NCI-H69 (cell line): ENCODE results near the gene PARVB.
A peak's percentile ranks its signal among the peaks of the same experiment; 100 is the strongest.
"Not testable (repeated sequence)": the region's sequence is repeated elsewhere in the genome, so short reads cannot be mapped to it uniquely, and the experiment has no call there.

Experiments
- DNase-seq: peaks from one replicate; lab custom pipeline; 2025; lab: John Stamatoyannopoulos, UW

Gene PARVB

DNA sequence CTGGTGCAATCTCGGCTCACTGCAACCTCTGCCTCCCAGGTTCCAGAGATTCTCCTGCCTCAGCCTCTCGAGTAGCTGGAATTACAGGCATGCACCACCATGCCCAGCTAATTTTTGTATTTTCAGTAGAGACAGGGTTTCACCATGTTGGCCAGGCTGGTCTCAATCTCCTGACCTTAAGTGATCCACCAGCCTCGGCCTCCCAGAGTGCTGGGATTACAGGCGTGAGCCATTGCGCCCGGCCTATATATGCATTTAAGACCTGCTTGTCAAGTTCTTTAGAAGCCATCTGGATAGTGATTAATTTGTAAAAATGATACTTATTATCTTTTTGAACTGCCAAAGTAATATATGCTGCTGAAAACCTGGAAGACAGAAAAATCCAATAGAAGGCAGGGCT lies 86.6 kb downstream of the PARVB start:
- DNase-seq = not testable (repeated sequence)

DNA sequence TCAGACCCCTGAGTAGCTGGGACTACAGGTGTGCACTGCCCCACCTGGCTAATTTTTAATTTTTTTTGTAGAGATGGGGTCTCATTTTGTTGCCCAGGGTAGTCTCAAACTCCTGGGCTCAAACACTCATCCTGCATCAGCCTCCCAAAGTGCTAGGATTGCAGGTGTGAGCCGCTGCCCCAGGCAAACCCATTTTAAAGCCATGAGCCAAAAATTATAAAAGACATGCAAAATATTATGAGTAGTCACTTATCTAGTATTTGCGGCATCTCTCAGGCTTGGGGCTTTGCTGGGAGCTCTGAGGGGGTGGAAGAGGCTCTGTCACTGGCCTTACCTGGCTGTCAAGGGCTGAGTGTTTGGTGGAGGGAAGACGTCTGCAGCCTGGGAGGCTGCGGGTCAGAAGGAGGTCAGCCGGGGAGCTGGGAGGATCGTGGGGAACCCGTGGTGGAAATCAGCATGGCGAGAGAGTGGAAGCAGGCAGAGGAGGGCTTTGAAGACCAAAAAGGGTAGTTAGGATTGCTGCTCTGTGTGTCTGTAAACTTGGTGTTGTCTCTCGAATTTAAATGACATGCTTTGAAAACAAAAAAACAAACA lies 87.6 kb downstream of the PARVB start:
- DNase-seq = no peak

DNA sequence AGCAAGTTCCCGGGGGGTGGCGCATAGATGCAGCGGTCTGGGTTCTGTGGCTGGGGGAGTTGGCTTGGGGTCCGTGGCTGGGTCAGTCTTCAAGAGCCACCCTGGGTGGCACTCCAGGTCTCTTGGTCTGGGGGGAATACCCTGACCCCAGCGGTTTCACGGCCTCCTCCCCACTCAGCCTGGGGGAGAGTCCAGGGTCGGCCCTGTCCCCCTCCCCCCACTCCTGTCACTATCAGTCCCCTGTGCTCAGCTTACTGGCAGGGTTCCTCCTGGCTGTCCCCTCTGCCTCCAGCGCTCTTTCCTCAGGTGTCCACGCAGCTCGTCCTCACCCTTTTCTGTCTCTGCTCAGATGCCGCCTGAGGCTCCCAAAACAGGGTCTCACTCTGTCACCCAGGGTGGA lies 88.1 kb downstream of the PARVB start:
- no peak for DNase-seq

DNA sequence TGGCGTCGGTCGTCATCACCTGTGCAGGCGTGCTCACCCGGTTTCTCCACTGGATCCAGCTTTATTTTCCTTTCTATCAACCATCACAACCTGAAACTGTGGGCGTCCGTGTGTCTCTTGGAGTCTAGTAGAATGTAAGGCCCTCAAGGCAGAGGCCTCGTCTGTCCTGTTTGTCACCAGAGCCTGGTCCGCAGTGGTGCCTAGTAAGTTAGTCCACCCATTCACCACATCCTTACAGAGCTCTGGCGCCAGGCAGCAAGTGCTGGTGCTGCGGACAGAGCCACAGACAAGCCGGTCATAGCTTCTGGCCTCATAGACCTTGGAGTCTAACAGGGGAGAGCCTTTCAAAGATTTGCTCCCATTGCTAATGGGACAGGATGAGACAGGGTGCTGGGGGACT lies 92.2 kb downstream of the PARVB start:
- no peak for DNase-seq

DNA sequence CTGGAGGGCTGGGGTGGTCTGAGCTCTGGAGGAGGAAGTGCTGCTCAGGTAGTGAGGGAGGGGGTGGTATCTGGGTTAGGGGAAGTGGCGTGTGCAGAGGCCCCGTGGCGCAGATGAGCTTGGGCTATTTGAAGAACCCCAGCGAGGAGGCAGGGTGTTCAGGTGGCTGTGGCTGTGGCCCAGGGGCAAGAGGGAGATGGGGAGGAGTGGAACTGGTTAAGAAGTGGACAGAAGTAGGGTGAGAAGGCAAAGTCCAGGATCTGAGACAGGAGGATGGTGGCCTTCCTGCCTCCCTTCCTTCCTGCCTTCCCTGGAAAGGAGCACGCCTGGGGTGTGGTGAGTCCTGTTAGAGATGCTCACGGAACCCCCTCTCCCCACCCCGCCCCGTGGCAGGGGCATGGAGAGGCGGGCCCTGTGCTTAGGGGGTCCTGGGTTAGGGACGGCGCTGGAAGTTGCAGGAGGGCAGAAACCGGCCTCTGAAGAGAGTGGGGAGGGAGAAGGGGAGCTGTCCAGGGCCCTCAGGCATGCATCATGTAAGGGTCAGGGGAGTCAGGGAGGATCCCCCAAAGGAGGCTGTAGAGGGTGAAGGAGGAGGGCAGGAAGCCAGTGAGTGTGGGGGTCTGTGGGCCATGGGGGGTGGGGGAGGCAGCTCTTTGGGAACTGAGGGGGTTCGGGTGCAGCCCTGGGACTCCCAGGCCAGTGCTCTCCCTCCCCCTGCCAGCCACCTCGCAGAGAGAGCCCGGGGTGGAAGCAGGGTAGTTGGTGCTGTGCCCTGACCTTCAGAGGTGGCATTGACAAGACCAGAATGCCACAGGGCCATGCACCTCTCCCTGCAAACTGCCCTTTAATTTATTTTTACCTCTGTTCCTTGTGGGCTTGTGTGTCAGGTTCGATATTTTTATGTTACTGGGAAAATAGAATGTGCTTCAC lies 92.9 kb downstream of the PARVB start:
- DNase-seq = no peak

DNA sequence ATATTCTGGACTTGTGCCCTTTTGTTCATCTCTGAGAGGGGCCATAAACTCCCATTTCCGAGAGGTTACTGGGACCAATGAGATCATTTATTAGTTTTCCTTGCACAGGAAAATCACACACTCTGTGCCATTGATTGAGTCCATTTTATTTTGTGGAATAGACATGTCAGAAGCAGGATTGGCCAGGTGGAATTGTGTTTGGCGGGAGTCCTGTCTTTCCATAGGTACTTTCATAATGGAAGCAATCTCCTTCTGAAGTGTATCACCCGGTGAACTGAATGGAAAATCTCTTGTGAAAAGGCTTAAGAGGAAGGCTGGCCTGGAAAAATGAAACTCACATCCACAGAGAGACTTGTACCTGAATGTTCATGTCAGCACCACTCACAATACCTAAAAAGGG lies 93.6 kb downstream of the PARVB start:
- DNase-seq = no peak

DNA sequence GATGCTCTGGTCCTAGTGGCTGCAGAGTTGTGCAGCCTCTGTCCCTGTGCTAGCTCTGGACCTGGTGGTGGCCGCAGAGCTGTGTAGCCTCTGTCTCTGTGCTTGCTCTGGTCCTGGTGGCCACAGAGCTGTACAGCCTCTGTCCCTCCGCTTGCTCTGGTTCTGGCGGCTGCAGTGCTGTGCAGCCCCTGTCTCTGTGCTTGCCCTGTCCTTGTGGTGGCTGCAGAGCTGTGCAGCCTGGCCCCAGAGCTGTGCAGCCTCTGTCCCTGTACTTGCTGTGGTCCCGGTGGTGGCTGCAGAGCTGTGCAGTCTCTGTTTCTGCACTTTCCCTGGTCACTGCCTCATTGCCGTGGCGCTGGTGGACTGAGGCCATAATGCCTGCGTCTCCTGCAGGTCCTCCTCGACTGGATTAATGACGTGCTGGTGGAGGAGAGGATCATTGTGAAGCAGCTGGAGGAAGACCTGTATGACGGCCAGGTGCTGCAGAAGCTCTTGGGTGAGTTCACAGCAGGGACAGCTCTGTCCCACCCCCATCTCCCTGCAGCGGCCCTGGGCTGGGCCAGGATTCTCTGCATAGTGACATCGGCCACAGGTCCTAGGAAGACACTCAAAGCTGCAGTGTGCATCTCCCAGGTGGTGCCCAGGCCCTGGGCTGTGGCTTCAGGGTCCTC lies 94.7 kb downstream of the PARVB start:
- DNase-seq = no peak

DNA sequence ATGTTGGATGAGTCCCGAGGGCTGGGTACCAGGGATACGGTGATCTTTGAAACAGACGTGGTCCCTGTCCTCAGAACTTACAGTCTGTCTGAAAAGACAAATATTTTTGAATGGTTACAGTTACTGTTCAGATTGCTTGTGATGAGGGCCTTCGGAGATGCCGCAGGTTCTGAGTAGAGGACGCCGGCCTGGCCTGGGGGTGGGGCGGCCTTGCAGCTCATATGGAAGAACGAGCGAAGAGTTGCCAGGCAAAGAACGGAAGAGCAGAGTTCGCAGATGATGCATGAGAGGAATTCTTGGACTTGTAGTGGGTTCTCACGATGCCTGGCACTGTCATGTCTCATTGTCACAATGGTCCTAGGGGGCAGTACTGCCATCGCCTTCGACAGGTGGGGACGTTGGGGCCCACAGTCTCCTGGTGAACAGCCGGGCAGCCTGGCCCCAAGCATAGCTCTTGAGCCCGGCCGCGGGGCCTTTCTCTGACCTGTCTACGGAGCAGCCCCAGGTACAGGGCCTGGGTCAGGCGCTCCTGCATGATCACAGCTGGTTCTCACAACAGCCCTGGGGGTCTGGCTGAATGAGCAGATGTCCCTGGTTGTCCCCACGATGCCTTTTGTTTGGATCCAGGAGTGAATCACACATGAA lies 95.7 kb downstream of the PARVB start:
- DNase-seq = no peak

DNA sequence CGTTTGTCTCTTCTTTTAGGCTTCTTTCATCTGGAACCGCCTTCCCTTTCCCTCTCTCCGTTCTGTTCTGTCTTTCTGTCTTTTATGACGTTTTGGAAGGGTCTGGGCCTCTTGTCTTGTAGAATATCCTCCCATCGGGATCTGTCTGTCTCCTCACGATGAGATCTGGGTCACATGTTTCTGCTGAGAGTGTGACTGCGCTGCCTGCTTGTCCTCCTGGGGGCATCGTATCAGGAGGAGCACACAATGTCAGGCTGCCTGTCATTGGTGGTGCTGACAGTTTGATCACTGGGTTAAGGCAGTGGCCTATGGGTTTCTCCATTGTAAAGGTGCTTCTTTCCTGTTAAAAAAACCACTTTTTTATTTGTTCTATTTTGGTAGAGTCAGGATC lies 96.2 kb downstream of the PARVB start:
- DNase-seq = no peak

DNA sequence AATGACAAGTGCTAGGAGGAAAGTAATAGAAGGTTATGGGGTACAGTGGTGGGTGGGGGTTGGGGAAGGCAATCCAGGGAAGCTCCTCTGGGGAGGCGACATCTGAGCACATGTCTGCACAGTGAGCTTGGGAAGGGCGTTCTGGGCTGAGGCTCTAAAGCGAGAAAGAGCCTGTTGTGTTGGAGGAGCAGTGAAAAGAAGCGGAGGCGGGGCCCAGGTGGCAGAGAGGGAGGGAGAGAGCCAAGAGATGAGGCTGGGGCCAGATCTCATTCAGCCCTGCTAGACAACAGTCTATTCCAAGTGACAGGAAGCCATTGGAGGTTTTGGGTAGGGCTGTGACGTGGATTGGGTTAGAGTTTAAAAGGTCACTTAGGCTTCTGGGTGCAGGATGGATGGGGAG lies 101.3 kb downstream of the PARVB start:
- no peak for DNase-seq

DNA sequence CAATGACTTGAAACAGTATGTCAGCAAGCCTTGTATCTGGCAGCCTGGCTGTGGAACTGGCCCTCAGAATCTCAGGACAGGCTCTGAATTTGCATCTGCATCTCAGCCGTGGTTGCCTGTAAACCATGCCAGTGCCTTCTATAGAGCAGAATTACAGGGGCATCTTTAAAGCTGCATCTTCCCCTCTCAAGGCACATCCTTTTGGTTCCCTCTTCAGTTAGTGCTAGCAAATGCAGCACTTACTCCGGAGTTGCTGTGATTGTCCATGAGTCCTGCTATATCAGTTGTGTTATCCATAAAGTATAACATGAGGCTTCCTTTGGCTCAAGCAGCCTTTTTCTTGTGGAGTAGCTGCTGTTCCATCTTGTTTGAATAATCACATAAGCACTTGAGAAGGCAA lies 102.7 kb downstream of the PARVB start:
- no peak for DNase-seq

DNA sequence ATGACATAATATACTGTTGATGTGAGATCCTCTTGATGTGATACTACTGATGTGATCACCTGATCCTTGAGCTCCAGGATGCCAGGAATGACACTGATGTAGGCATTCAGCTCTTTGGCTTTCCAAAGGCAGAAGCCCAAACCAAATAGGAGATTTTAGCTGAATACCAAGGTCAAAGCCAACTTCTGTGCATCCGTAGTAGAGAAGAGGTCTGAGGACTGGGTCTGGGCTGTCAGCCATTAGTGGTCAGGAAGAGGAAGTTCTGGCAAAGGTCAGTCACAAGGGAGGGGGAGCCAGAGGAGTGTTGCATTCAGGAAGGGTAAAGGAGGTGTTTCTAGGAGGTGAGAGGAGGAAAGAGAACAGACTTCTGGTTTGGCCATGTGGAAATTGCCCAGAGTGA lies 103.3 kb downstream of the PARVB start:
- DNase-seq = no peak

DNA sequence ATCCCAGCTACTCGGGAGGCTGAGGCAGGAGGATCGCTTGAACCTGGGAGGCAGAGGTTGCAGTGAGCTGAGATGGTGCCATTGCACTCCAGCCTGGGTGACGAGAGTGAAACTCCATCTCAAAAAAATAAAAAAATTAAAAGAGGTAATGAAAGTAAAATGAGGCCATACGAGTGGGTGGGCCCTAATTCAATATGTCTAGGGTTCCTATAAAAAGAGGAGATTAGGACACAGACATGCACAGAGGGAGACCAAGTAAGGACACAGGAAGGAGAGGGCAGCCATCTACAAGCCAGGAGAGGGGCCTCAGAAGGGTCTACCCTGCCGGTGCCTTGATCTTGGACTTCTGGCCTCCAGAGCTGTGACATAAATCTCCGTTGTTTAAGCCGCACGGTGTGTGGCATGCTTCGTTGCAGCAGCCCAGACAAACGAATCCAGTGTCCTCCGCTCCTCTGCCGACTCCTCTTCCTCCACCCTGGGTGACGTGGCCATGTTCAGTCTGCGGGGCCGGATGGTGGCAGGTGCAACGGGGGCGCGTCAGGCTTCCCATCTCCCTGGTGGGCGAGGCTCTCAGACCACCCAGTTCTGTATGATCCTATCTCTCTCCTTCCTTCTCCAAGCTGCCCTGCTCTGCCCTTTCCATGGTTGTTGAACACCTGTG lies 105.0 kb downstream of the PARVB start:
- DNase-seq = no peak

DNA sequence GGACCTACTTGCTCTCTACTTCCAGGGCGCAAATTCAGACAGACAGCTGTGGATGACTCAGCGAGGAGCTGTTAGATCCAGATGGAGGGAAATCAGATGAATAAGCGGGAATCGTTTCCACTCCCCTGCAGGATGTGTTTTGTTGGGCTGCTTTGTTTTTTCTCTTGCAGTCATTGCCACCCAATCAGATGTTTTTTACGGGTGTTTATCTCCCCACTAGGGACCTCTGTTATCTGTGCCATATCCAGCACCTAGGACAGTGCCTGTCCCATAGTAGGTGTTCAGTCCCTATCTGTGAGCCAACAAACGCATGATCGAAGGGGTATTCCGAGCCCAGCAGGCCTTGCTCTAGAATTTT lies 105.5 kb downstream of the PARVB start:
- DNase-seq = peak; percentile 44

DNA sequence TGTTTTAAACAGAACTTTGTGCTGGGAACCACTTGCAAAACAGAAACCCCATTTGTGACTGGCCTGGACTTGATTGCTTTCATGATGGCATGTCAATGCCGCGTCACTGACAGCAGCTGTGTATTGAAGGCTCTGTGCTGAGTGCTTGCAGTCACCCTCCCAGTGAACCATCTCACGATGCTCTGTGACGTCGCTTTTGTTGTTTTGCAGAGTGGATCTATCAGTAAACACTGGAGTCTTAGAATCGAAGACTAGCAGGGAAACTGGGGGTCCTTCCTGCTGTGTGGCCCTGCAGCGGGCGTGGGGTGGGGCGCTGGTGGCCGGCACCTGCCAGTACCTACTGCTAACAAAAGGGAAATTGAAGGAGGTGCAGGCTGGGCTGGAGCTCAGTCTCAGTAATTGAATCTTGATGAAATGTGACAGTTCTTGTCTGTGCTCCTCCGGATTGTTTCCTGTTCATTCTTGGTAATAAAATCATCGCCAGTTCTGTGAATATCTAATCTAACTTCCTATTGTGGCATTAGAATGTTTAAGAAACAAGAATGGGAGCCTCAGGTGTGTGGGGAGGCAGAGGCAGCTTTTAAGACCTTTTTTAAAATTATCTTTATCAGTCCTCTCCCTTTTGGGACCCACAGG lies 106.1 kb downstream of the PARVB start:
- peak; percentile 56 for DNase-seq

DNA sequence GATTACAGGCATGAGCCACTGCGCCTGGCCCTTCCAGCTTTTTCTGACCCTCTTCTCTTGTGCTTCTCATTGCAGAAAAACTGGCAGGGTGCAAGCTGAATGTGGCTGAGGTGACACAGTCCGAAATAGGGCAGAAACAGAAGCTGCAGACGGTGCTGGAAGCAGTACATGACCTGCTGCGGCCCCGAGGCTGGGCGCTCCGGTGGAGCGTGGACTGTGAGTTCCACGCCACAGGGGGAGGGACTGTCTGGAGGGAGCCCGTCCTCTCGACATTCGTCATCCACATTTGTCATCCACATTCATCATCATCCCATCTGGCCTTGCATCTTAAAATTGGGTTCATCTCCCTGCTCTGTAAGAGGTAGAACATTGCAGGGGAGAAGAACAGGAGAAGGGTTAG lies 107.3 kb downstream of the PARVB start:
- no peak for DNase-seq

DNA sequence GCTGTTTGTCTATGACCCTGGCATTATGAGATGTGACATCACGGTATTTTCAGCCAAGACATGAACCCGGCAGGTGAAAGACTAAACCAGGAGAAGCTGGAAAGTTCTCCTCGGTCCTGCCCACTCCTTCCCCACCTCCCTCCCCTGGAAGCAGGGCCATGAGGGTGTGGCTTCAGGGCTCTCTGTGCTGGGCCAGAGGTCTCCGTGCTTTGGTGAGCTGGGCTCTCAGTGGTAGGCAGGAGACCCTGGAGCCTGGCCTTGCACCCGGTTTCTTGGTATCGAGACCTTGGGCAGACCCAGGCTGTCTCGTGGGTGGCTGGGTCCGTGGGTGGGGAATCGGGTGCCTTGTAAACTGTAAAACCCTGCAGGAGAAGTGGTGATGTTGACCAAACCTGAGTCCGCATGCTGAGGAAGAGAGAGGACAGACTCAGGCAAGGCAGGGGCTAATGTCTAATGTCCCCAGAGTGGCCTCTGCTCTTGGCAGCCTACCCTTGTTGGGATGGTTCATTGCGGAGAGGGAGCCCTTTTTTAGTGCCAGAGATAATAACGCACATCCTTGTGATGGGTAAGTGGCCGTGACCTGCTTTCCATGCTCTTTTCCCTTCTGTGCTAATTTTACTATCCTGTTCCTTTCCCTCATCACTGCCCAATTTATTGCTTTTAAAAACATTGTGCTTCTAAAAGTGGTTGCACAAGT lies 108.0 kb downstream of the PARVB start:
- no peak for DNase-seq

DNA sequence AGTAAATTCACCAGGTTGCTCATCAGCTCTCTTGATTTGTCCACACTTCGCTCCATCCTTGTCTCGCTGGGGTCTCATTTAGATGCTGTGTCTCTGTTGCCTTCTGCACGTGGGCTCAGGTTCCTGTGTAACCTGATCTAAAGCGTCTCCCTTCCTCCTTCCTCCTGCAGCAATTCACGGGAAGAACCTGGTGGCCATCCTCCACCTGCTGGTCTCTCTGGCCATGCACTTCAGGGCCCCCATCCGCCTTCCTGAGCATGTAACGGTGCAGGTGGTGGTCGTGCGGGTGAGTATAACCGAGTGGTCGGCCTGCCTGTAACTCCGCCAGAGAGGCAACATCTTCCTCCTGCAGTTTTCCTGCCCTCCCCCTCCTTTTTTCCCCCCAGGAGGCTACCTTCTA lies 108.6 kb downstream of the PARVB start:
- no peak for DNase-seq

DNA sequence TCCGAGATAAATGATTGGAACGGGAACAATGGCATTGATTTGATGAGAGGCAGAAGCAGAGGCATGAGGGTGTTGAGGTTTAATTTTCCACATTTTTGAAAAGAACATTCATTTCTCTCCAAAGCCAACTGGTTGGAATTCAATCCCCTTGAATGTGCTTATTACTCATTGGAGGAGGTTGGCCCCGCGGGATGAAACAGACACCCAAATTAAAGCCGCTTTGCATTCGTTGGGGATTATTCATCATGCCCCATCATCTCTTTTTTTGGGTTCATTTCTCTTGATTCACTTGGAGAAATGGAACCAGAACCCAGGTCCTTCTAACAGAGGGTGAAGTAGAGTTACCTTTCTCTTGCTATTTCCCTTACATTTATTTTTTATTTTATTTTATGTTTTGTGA lies 109.1 kb downstream of the PARVB start:
- no peak for DNase-seq

DNA sequence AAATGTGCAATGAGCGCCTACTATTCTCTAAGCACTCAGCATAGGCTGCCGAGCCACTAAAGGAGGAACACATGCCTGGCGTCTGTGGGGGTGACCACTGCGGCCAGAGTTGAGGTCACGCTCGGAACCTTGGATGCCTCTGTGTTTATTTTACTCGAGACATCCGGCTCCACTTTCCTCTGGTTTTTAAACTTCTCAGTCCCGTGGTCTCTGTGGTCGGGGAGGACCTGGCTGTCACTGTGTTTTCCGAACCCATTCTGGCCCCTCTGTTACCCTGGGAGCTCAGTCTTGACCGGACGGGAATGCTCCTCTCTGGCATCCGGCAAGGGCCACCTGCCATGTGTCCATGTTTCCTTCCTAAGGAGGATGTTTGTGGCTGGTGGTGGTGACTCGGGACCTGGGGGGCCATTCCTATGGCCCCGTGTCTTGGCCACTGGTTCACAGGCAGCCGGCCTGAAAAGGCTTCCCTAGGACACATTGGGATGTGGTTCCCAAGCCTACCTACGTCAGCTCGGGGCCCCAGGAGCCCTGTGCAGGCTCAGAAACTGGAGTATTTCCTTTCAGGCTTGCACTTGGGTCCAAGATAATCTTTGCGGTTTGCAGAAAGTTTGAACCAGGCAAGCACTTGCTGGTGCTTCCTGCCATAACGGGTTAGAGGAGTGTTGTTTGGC lies 109.9 kb downstream of the PARVB start:
- no peak for DNase-seq

DNA sequence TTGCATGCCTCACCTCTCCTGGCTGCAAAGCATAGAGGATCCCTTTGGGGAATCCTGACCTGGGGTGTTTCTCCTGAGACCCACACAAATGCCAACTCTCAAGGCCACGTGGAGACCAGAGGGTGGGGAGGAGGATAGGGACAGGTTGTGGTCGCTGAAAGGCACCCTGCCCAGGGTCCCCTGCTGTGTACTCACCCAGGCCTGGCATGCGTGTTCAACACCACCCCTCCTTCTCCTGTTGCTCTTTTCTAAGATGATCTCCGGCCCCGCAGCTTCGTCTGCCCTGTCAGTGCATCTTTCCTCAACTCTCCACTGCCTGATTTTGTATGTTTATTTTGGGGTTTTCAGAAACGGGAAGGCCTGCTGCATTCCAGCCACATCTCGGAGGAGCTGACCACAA lies 112.0 kb downstream of the PARVB start:
- DNase-seq = no peak
